ENCODE data around the gene PCDHGA12.

Gene PCDHGA12

DNA sequence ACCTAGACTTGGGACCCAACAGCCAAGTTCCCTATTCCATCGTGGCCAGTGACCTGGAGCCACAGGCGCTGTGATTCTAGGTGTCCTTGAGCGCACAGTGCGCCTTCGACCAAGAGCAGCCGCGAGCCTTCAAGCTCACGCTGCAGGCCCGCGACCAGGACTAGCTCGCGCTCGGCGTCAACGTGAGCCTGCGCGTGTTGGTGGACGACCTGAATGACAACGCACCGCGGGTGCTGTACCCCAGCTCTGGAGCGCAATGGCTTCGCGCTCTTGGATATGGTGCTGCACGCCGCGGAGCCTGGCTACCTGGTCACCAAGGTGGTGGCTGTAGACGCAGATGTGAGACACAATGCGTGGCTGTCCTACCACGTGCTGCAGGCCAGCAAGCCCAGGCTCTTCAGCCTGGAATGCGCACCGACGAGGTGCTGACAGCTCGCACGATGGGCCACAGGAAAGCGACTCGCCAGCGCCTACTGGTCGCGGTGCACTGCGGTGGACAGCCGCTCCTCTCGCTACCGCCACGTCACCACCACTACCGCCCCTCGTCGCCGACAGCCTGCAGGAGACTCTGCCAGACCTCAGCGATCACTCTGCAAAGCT, 11.4 kb downstream of the PCDHGA12 start:
- DNase-seq: no peak

DNA sequence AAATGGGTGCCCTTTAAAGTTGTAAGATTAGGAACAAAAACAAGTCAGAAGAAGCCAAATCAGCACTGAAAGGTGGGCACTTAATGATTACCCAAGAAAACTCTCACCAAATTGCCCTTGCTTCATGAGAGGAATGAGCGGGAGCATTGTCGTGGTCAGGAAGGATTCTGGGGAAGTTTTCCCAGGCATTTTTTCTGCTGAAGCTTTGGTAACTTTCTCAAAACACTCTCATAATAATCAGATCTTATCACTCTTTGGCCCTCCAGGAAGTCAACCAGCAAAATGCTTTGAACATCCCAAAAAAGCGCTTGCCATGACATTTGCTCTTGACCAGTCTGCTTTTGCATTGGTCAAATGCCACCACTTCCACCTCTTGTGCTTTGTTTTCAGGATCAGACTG, 35.0 kb downstream of the PCDHGA12 start:
- no peak for DNase-seq

DNA sequence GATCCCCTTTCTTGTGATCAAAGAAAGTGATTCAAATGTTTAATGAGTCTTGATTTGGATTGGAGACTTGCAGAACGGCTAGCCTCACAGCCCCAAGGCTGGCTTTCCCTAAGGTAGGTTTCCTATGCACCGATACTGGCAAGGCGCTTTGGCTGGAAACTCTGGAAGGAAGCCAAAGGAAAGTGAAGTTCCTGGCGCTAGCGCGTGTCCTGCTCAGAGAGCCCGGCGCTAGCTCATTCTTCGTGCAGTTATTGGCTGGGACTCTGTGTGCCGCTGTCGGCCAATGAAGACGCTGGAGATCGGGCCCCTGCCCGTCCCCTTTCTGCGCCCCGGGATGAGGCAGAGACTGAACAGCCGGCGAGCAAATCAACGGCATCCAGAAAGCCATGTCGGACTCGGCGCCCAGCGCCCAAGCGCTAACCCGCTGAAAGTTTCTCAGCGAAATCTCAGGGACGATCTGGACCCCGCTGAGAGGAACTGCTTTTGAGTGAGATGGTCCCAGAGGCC, 45.4 kb downstream of the PCDHGA12 start, which contains the start of gene PCDHGC3:
TSS of gene PCDHGC3 (plus strand) at position 342 of the 507 bp plus-strand sequence. CDS start at position 493, 151 bp downstream.
- no peak for DNase-seq

DNA sequence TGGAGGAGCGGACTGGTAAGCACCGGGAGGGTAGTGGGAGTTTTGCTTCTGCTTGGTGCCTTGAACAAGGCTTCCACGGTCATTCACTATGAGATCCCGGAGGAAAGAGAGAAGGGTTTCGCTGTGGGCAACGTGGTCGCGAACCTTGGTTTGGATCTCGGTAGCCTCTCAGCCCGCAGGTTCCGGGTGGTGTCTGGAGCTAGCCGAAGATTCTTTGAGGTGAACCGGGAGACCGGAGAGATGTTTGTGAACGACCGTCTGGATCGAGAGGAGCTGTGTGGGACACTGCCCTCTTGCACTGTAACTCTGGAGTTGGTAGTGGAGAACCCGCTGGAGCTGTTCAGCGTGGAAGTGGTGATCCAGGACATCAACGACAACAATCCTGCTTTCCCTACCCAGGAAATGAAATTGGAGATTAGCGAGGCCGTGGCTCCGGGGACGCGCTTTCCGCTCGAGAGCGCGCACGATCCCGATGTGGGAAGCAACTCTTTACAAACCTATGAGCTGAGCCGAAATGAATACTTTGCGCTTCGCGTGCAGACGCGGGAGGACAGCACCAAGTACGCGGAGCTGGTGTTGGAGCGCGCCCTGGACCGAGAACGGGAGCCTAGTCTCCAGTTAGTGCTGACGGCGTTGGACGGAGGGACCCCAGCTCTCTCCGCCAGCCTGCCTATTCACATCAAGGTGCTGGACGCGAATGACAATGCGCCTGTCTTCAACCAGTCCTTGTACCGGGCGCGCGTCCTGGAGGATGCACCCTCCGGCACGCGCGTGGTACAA, 46.0 kb downstream of the PCDHGA12 start:
- no peak for DNase-seq

DNA sequence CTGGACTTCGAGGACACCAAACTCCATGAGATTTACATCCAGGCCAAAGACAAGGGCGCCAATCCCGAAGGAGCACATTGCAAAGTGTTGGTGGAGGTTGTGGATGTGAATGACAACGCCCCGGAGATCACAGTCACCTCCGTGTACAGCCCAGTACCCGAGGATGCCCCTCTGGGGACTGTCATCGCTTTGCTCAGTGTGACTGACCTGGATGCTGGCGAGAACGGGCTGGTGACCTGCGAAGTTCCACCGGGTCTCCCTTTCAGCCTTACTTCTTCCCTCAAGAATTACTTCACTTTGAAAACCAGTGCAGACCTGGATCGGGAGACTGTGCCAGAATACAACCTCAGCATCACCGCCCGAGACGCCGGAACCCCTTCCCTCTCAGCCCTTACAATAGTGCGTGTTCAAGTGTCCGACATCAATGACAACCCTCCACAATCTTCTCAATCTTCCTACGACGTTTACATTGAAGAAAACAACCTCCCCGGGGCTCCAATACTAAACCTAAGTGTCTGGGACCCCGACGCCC, 46.8 kb downstream of the PCDHGA12 start:
- DNase-seq: no peak

DNA sequence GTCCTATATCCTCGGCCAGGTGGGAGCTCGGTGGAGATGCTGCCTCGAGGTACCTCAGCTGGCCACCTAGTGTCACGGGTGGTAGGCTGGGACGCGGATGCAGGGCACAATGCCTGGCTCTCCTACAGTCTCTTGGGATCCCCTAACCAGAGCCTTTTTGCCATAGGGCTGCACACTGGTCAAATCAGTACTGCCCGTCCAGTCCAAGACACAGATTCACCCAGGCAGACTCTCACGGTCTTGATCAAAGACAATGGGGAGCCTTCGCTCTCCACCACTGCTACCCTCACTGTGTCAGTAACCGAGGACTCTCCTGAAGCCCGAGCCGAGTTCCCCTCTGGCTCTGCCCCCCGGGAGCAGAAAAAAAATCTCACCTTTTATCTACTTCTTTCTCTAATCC, 47.5 kb downstream of the PCDHGA12 start:
- no peak for DNase-seq

DNA sequence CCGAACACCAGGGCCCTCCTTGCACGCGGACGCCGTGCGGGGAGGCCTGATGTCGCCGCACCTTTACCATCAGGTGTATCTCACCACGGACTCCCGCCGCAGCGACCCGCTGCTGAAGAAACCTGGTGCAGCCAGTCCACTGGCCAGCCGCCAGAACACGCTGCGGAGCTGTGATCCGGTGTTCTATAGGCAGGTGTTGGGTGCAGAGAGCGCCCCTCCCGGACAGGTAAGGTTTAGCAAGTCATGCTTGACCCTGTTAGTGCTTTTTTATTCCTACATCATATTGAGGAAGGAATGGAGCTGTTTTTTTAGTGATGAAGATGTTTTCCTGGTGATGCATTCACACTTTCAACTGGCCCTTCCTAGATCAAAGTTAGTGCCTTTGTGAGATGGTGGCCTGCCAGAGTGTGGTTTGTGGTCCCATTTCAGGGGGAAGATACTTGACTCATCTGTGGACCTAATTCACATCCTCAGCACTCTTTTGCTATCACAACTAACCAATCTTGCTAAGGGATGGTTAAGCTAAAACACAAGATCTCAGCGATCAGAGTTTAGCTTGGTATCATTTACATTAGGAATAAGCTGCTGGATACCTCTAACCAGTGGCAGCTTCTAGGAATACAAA, 48.1 kb downstream of the PCDHGA12 start:
- DNase-seq: no peak

DNA sequence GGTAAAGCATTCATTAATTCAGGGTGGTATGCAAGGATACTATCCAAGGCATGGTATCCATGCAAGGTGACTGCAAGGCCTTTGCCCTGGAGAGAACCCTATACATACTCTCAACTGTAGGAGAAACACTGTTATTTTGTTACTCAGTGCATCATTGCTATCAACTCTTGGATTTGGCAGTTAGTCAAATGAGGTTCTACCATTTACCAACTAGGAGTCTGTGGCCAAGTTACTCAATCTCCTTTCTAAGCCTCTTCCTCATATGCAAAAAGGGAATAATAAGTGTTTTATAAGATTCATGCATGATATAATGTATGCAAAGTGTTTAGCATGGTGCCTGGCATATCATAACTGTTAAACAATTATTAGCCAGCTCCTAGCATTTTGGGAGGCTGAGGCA, 49.5 kb downstream of the PCDHGA12 start:
- DNase-seq: no peak
